ENCODE measurements around the gene ADRA2B. TPM values are rescaled to one million over a fixed set of nuclear protein-coding genes. Genes with fewer than 3 reads are reported as not detected.
A peak's percentile ranks its signal among the peaks of the same experiment; 100 is the strongest.

The ADRA2B gene
- total RNA-seq, 4 donors from 2014 or later, result 0.42 to 2.4 (median 0.97) TPM

DNA sequence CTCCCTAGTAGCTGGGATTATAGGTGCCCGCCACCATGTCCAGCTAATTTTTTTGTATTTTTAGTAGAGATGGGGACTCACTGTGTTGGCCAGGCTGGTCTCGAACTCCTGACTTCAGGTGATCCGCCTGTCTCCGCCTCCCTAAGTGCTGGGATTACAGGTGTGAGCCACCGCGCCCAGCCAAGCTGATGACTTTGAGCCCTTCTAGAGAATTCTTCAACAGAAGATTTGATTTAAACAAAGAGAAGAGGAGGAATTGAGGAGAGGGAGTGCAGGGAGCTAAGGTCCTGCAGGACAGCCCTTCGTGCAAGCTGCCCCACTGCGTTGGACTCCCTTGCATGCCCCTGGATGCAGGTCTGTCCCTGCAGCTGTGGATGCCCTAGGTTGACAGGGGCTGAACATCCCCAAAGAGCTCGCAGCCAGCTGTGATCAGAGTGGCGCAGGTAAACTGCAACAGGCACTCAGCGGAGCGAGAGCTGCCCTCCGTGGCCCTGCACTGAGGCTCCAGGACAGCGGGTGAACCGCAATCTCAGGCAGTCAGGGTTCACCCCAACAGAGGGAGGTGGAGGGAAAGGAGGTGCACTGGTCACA is 13.7 kb downstream of the ADRA2B start:
- H3K4me3 ChIP-seq (ENCODE audit: low read depth, poor library complexity, severe bottlenecking), result no peak overlapping the region
- intact Hi-C loops (cut with DNase I; ENCODE audit: low total_unique reads), result no loop called here
- no peak for TF ChIP-seq POLR2A (IDR thresholded peaks at IDR 0.05)
- TF ChIP-seq, protein P1, sequence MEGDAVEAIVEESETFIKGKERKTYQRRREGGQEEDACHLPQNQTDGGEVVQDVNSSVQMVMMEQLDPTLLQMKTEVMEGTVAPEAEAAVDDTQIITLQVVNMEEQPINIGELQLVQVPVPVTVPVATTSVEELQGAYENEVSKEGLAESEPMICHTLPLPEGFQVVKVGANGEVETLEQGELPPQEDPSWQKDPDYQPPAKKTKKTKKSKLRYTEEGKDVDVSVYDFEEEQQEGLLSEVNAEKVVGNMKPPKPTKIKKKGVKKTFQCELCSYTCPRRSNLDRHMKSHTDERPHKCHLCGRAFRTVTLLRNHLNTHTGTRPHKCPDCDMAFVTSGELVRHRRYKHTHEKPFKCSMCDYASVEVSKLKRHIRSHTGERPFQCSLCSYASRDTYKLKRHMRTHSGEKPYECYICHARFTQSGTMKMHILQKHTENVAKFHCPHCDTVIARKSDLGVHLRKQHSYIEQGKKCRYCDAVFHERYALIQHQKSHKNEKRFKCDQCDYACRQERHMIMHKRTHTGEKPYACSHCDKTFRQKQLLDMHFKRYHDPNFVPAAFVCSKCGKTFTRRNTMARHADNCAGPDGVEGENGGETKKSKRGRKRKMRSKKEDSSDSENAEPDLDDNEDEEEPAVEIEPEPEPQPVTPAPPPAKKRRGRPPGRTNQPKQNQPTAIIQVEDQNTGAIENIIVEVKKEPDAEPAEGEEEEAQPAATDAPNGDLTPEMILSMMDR (IDR thresholded peaks at IDR 0.05), result no peak
- DNase-seq (ENCODE audit: low spot score in 2 of 2), result peak in 1 of 2 donors; percentile 52
- 94 to 95% methylated on average over 15 of the region's 15 CpGs for WGBS, 2 donors

DNA sequence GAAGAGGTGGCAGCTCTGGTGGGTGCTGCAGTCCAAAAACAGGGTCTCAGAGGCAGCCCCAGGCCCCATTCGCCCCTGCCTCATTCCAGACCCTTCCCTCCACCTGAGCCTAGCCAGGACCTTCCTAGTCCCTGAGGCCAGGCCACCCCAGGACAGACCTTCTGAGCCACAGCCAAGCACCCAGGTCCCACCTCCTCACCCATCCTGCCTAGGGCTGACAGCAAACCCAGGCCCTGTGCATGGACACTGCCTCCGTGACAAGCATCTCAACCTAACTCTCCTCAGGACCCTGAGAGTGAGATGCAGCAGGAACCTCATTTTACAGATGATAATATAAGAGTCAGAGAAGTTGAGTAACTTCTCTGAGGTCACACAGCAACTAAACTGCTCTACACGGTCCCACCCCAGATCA is 15.5 kb downstream of the ADRA2B start:
- intact Hi-C loops (cut with DNase I; ENCODE audit: low total_unique reads), result no loop called here
- 89 to 100% methylated on average over 3 of the region's 3 CpGs for WGBS, 2 donors
- no peak for TF ChIP-seq POLR2A (IDR thresholded peaks at IDR 0.05)
- TF ChIP-seq, protein P1 (IDR thresholded peaks at IDR 0.05), result no peak
- peak in 1 of 2 donors; percentile 29 for DNase-seq (ENCODE audit: low spot score in 2 of 2)
- no peak overlapping the region for H3K4me3 ChIP-seq (ENCODE audit: low read depth, poor library complexity, severe bottlenecking)

DNA sequence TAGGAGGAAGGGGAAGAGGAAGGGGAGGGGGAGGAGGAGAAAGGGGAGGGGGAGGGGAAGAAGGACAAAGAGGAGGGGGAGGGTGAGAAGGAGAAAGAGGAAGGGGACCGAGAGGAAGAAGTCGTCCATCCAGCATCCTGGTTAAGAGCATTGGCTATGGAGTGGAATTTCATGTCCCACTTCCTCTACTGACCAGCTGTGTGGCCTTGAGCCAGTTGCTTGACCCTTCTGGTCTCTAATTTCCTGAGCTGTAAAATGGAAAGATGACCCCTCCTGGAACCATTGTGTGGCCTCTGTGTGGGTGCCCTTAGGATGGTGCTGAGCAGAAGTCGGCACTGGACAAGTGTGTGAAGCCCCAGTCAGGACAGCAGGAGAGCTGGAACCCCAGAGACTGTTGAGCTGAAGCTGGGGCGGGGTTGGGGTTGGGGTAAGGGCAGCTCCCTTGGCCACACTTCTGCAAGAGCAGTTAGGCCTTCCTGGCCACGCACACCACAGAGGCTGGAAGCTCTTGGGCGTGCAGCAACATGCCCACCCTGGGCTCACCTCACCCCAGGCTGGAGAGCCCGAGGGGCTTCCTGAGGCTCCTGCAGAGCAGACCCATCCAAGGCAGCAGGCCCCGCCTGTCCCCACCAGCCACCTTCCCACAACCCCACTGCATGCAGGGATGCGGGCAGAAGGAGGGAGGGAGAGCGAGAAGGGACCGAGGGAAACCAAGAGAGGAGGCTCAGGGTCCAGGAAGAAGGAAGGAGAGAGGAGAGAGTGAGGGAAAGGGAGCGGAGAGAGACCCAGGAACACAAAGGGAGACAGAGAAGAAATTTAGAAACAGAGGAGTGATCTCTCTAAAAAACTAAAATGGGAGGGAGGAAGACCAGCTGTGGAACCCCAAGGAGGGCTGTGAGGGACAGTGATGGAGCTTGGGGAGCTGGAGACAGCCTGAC is 16.2 kb downstream of the ADRA2B start:
- peak in 1 of 2 donors; percentile 69 for DNase-seq (ENCODE audit: low spot score in 2 of 2)
- intact Hi-C loops (cut with DNase I; ENCODE audit: low total_unique reads), result no loop called here
- no peak overlapping the region for H3K4me3 ChIP-seq (ENCODE audit: low read depth, poor library complexity, severe bottlenecking)
- 69 to 78% methylated on average over 10 to 12 of the region's 12 CpGs for WGBS, 2 donors
- TF ChIP-seq, protein P1 (IDR thresholded peaks at IDR 0.05), result no peak
- no peak for TF ChIP-seq POLR2A (IDR thresholded peaks at IDR 0.05)

DNA sequence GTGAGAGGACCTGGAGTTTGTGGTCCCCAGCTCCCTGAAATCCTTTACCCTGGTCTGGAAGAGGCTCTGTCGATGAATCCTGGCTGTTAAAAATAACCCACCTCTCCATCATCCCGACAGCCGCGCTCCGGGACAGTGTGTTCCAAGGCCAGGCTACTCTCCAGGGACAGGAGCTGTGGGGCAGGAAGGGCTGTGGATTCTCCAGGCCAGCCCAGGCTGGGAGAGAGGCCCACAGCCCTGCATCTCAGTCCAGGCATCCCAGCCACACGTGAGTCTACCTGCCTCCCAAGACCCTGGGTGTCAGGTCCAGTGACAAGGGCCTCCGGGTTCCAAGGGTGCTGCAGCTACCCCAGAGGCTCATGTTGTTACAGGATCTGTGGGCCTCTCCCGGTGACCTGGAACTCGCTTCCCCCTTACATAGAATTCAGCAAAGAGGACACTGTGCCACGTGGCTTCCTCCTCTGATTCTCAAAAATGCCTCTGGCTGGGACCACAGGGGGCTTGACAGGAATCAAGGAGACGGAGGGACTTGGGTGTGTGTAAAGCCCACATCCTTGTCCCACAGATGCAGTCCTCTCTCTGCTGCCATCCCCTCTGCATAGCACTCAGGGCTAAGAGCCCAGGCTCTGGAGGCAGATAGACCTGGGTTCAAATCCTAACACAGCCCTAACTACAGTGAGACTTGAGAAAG is 17.3 kb downstream of the ADRA2B start:
- no peak overlapping the region for H3K4me3 ChIP-seq (ENCODE audit: low read depth, poor library complexity, severe bottlenecking)
- WGBS, 2 donors, result 83% methylated on average over 7 to 11 of the region's 11 CpGs
- DNase-seq (ENCODE audit: low spot score in 2 of 2), result peak; percentile 9 to 78
- TF ChIP-seq, protein P1 (IDR thresholded peaks at IDR 0.05), result no peak
- TF ChIP-seq POLR2A (IDR thresholded peaks at IDR 0.05), result no peak
- intact Hi-C loops (cut with DNase I; ENCODE audit: low total_unique reads), result no loop called here

DNA sequence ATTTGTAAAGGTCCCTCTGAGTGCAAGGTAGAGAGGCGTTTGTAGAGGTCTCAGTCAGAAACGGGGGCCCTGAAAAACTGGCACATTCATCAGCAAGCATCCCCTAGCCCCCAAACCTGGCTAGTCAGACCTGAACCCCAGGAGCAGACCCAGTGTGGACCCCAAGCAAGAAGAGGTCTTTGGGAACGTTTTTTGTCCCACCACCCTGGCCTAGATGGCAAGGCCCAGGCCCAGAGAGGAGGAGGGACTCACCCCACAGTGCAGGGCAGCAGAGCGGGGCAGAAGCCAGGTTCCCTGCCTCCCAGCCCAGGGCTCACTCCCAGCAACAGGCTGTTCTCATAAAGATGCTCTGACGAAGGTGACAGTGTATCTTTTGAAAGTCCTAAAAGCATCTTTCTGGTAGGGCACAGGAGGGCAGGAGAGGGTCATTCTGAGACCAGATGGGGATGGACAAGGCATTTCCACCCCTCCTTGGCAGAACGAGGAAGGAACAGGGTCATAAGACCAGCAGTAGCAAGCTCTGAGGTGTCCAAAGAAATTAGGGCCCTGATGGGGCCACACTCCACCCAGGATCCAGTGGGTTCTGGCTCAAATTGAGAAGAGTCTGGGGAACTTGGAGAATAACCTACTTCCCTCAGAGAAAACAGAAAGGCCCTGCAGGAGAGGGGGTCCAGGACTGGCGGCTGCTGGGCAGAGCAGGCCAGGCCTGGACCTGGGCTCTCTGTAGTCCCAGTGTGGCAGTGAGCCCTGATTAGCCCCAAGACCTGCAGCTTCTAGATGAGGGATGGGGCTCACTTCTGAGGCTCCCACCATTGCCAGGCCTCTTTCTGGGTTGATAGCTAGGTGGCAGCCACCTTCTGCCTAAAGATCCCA is 18.2 kb downstream of the ADRA2B start:
- peak in 1 of 2 donors; percentile 54 for DNase-seq (ENCODE audit: low spot score in 2 of 2)
- WGBS, 2 donors, result 82 to 84% methylated on average over 7 of the region's 7 CpGs
- no peak overlapping the region for H3K4me3 ChIP-seq (ENCODE audit: low read depth, poor library complexity, severe bottlenecking)
- intact Hi-C loops (cut with DNase I; ENCODE audit: low total_unique reads), result no loop called here
- no peak for TF ChIP-seq POLR2A (IDR thresholded peaks at IDR 0.05)
- TF ChIP-seq, protein P1 (IDR thresholded peaks at IDR 0.05), result no peak

Measured in lower leg skin (tissue), 4 donors.